KOPT-K1 (cell line): ENCODE data around the gene CKS1B.

ENCODE experiments used
- H3K27ac ChIP-seq: fragments of 200-600 bp; sonication (generic); 2 replicates; pipeline ENCODE4 v1.5.1; 2016; ENCODE audit warnings: antibody characterized with exemption, mild to moderate bottlenecking, low read depth, low read length; ENCODE audit not compliant: poor library complexity, severe bottlenecking
- H3K36me3 ChIP-seq: fragments of 200-600 bp; sonication (generic); 2 replicates; pipeline ENCODE4 v1.5.1; 2017; ENCODE audit warnings: antibody characterized with exemption, mild to moderate bottlenecking, low read length, moderate library complexity; ENCODE audit not compliant: insufficient read depth
- H3K9me3 ChIP-seq: fragments of 200-600 bp; sonication (generic); 2 replicates; pipeline ENCODE4 v1.5.1; 2017; ENCODE audit warnings: antibody characterized with exemption, low read length, mild to moderate bottlenecking; ENCODE audit not compliant: insufficient read depth, poor library complexity, severe bottlenecking

Gene CKS1B

DNA sequence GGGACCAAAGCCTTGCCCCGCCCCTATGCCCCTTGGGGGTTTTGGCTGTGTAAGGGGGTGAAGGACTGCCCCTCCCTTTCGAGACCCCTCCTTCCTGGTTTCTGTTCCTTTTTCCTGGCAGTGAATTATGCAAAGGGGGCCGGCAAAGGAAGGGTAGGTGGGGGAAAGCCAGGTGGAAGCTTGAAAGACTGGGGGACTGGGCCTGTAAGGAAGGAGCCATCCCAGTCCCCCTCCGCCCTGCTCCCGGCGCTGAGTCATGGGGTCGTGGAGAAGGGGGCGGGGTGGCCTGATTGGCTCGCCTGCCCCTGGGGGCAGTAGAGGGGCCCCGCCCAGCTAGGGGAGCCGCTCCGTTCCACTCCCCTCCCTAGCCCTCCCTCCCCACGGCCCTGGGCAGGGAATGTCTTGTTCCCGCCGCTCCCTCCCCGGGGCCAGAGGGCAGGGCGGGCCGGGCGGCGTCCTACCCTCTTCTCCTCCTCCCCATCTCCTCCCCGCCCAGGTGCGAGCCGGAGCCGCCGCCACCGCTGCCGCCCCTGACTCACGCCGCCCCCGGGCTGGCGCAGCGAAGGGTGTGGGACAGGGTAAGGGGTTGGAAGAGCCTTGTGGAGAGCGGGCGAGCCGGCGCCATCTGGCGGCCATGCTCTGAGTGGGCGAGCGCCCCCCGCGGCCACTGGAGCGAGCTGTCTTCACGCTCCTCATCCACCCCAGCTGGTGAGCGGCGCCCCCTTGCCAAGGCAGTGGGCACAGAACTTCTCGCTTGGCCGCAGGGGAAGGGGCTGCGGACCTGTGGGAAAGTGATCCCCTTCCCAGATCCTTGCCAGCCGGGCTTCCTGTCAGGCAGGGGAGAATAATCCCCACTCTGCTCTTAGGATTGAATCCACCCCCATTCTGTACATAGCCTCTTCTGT is 42.8 kb downstream of the CKS1B start:
- no peaks in the 10 kb centered on the region for H3K9me3 ChIP-seq
- H3K27ac ChIP-seq: no peak overlapping the region
- no peaks in the 10 kb centered on the region for H3K36me3 ChIP-seq

DNA sequence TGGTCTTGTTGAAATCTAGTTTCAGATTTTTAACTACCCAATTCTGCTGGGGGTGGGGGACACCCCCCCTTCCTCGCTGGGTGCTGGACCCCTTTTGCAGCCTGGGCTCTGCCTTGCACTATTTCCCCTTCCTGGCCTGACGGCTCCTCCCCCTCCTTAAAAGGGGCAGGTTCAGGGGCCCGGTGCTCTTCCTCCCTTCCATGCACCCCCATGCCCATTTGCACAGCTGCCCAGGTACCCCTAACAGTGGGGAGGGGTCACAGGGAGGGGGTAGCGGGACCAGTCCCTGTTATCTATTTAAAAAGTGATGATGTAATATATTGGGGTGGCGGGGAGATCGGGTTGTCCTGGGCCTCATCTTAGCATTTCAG is 43.5 kb downstream of the CKS1B start:
- H3K27ac ChIP-seq: no peak overlapping the region
- no peaks in the 10 kb centered on the region for H3K9me3 ChIP-seq
- H3K36me3 ChIP-seq: no peaks in the 10 kb centered on the region

DNA sequence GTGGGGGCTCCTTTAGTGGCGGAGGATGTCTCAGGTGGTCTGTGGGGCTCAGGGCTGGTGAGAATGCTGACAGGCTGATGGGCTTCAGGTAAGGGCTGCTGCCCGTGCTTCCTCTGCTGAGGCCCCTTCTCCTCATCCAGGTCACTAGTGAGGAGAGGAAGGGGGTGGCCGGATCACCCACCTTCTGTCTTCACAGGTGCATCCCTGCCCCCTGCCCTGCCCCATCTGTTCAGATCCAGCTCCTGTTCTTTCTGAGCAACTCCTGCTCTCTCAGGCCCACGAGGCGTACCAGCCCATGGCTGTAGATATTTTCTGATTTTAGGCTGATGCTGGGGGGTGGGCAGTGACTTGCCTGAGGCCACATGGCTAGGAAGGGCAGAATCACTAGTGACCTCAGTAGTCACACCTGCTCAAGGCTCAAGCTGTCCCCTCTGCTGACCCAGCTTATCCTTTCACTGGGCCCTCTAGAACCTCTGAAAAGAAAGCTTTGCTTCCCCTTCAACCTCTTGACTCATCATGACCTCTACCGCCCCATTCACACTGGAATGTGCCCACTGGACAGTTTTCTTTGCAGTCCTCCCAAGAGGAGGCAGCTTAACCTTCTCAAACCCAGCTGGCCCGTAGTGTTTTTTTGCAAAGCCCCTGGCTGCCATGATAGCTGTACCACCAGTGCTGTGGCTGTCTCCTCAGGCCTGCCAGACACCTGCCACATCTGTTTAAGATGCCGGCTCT is 44.3 kb downstream of the CKS1B start:
- no peaks in the 10 kb centered on the region for H3K36me3 ChIP-seq
- no peak overlapping the region for H3K27ac ChIP-seq
- H3K9me3 ChIP-seq: no peaks in the 10 kb centered on the region

DNA sequence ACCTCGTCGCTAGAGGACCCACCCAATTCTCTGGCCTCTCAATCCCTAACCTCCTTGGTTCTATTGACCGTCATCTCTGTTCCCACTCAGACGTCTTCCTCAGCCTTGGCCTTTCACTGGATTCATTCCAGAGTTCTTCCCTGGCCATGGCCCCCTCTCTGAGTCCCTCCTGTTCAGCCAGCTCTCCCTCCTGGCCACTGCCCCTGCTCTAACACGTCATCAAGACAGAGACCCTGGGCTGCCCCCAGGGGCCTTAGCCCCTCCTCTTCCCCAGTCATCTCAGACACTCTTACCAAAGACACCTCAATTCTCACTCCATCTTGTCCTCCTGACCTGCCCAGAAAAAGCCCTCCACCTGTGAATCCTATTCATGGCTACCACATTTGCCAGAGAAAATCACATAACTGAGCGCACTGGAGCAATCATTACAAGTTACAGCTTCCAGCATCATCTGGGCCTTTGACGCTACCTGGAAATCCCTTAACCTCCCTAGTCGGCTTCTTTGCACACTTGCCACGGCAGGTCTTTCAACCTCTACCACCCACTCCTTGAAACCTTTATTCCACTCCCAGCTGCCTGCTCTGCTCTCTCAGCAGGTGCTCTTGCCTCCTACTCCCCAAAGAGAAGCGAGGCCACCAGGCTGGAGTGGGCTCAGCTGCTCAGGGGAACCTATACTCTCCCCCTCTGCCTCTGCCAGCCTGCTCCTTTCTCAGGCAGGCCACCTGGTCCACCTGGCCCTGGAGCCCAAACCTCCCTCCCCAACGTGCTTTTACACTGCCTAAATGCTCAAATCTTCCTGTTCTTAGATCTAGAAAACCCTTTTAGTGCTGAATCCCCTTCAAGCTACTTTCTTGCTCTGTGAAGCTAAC is 45.1 kb downstream of the CKS1B start:
- Histone ChIP-seq H3K9me3 (no peaks in the 10 kb centered on the region), H3K27ac (no peak overlapping the region), H3K36me3 (no peaks in the 10 kb centered on the region)

DNA sequence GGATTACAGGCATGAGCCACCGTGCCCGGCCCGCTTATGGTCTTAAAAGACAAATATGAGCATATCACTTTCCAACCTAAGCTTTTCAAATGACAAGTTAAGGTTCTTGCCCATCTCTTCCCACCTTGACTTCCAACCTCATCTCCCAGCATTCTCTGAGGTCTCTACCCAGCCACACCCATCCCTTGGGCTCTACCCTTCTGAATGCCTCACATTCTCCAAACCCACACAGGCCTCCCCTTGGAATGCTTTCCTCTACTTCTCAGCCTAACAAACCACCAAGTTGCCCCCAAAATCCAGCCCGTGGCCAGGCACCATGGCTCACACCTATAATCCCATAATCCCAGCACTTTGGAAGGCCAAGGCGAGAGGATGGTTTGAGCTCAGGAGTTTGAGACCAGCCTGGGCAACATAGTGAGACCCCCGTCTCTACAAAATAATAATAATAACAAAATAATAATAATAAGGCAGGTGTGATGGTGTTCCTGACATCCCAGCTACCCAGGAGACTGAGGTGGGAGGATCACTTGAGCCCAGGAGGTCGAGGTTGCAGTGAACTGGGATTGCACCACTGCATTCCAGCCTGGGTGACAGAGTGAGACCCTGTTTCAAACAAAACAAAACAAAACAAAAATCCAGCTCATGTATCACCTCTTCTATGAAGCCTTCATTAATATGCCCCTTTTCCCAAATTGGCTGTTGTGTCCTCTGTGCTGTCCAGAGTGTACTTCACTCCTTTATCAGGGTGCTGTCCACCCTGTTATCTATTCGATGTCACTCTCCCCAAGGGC is 47.9 kb downstream of the CKS1B start:
- H3K27ac ChIP-seq: no peak overlapping the region
- H3K9me3 ChIP-seq: no peaks in the 10 kb centered on the region
- H3K36me3 ChIP-seq: no peaks in the 10 kb centered on the region

DNA sequence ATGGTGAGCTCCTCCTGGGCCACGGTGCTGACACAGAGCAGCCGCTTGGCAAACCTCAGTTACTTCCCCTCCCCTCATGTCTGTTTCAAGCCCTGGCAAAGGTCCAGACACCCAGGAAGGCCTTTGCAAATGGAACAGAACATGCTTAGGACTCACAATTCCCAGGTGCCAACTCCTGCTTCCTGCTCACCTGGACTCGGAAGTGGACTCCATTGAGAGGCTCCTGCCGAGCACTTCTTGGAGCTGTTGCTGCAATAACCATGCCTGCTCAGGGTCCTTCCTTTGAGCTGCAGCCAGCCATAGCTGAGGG is 48.4 kb downstream of the CKS1B start:
- H3K27ac ChIP-seq: no peak overlapping the region
- no peaks in the 10 kb centered on the region for H3K36me3 ChIP-seq
- no peaks in the 10 kb centered on the region for H3K9me3 ChIP-seq

DNA sequence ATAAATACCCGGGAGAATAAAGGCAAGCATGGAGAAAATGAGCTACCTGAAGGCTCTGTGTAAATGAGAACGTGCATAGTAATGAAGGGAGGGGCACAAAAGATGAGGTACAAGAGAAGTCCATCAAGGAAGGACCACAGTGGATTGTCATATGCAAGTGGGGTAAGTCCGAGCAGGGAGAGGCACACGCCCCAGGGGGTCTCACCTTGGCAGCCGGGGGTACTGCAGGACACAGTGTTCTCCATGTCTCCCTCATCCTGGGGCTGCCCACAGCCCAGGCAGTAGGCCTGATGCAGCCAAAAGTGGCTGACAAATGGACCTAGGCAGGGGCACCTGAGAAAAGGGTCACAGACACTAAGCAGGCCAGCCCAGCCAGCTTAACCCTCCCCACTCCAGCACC is 49.1 kb downstream of the CKS1B start:
- Histone ChIP-seq H3K27ac (no peak overlapping the region), H3K9me3 (no peaks in the 10 kb centered on the region), H3K36me3 (no peaks in the 10 kb centered on the region)

DNA sequence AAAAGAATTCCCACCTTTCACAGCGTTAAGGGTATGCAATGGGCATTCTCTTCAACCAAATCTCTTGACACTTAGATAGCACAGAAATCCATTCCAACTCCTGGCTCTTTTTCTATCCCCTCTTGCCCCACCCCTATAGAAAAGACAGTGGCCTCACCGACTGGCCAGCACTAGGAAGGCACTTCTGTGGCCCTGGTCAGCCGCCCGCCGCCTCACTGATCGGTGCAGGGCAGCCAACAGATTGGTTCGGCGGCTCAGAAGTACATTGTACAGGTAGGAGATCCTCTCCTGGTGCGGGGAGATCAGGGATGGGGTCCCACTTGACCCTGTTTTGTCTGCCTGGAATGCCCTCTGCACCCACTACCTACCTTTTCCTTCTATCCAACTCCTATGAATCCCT is 49.8 kb downstream of the CKS1B start:
- H3K36me3 ChIP-seq: no peaks in the 10 kb centered on the region
- H3K27ac ChIP-seq: no peak overlapping the region
- H3K9me3 ChIP-seq: no peaks in the 10 kb centered on the region

DNA sequence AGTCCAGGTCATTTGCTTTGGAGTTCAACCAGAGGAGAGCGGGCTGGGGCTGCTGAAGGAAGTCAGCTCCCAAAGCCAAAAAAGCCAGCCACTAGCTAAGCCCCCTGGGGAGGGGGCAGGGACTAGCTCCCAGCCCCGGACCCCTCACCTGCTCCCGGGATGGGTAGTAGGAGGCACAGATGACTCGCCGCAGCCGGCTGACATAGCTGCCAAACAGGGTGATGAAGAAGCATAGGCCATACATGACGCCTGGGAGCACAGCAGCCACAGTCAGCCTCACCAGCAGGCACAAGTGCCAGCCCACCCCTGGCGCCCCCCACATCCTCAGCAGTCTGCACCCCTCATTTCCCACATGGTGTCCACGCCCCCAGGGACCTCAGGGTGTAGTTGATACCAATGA is 51.7 kb downstream of the CKS1B start:
- Histone ChIP-seq H3K27ac (no peak overlapping the region), H3K9me3 (no peaks in the 10 kb centered on the region)

DNA sequence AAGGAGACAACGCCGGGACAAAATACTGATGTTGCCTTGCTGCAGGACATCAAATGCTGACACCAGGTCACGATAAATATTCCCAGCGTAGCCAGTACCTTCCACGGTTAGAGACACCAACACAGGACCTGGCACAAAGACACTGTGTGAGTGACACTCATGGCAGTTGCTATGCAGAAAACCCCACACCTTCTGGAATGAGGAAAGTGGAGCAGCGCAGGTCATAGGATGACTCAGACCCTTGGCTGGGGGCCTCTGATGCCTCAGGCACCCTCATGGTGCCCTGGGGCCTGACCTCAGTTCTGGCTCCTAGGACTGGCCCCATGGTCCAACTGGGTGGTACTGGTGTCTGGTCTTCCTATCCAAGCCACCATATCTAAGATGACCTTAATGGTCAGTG is 52.1 kb downstream of the CKS1B start:
- no peak overlapping the region for H3K27ac ChIP-seq
- no peaks in the 10 kb centered on the region for H3K9me3 ChIP-seq
- no peaks in the 10 kb centered on the region for H3K36me3 ChIP-seq

More for the DNA sequence above, 51.7 kb downstream of the CKS1B start:
- no peaks in the 10 kb centered on the region for H3K36me3 ChIP-seq
